Effector CD8-positive, alpha-beta T cell (primary cell): Measurements from ENCODE around the gene PRDM15.
A peak's percentile ranks its signal among the peaks of the same experiment; 100 is the strongest.

ENCODE experiments used
- DNase-seq: peaks from one replicate; lab custom pipeline; 2025; lab: John Stamatoyannopoulos, UW

PRDM15 gene

GRCh38 chr21:41908829-41909228 lies 29.7 kb upstream of the PRDM15 start:
- DNase-seq: no peak

GRCh38 chr21:41907496-41908258 lies 28.5 kb upstream of the PRDM15 start:
- DNase-seq: no peak

- DNase-seq: no peak
Observed at GRCh38 chr21:41906770-41907169, 27.6 kb upstream of the PRDM15 start.

- DNase-seq: no peak
Observed at GRCh38 chr21:41903559-41904351, 24.6 kb upstream of the PRDM15 start.

- DNase-seq: no peak
Observed at GRCh38 chr21:41902946-41903345, 23.8 kb upstream of the PRDM15 start.

GRCh38 chr21:41901782-41902181 lies 22.6 kb upstream of the PRDM15 start:
- DNase-seq: no peak

- DNase-seq: no peak
Observed at GRCh38 chr21:41901099-41901498, 22.0 kb upstream of the PRDM15 start.

GRCh38 chr21:41900401-41900800 lies 21.3 kb upstream of the PRDM15 start:
- no peak for DNase-seq

GRCh38 chr21:41899426-41900202 lies 20.5 kb upstream of the PRDM15 start:
- no peak for DNase-seq

- DNase-seq: no peak
Observed at GRCh38 chr21:41898998-41899397, 19.9 kb upstream of the PRDM15 start.

GRCh38 chr21:41897700-41898099 lies 18.6 kb upstream of the PRDM15 start:
- DNase-seq: no peak

- no peak for DNase-seq
Observed at GRCh38 chr21:41897047-41897669, 18.0 kb upstream of the PRDM15 start.

GRCh38 chr21:41895643-41896493 lies 16.7 kb upstream of the PRDM15 start:
- DNase-seq: peak; percentile 8

- DNase-seq: no peak
Observed at GRCh38 chr21:41894922-41895557, 15.9 kb upstream of the PRDM15 start.

GRCh38 chr21:41894511-41894910 lies 15.4 kb upstream of the PRDM15 start:
- no peak for DNase-seq

- DNase-seq: no peak
Observed at GRCh38 chr21:41892726-41893125, 13.6 kb upstream of the PRDM15 start.

GRCh38 chr21:41891132-41891531 lies 12.0 kb upstream of the PRDM15 start:
- no peak for DNase-seq

GRCh38 chr21:41890355-41890754 lies 11.2 kb upstream of the PRDM15 start:
- DNase-seq: no peak

GRCh38 chr21:41888749-41889376 lies 9.7 kb upstream of the PRDM15 start:
- DNase-seq: no peak

GRCh38 chr21:41887667-41888066 lies 8.5 kb upstream of the PRDM15 start:
- no peak for DNase-seq
